PC-3 (cell line): ENCODE data around the gene OR51M1.

Source experiments
- EZH2 ChIP-seq: fragments of 300-600 bp; sonication (generic); IDR thresholded peaks from one replicate; pipeline ENCODE4 v1.6.1; 2017; ENCODE audit warnings: antibody characterized with exemption, mild to moderate bottlenecking, low read length; ENCODE audit not compliant: unreplicated experiment
- TF ChIP-seq, protein P1 (sequence below): fragments of 300-600 bp; sonication (generic); conservative IDR thresholded peaks from 2 replicates; pipeline ENCODE4 v1.5.1; 2017; ENCODE audit warnings: antibody characterized with exemption, low read depth, mild to moderate bottlenecking, low read length

DNA sequence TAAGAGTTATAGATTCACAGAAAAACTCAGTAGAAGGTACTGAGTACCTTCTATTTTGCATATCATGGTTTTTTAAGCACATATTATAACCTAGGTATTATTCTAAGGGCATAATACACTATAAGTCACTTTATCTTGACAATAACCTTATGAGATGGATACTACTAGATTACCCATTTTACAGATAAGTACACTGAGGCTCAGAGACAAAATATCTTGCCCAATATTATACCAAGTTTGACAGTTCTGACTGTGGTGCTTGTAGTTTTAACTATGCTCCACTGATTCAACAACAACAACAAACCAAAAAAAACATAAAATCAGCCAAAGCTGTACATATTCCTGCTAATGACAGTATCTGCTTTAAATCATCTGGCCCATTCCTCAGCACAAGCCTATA, 10.5 kb downstream of the OR51M1 start:
- TF ChIP-seq, protein P1, sequence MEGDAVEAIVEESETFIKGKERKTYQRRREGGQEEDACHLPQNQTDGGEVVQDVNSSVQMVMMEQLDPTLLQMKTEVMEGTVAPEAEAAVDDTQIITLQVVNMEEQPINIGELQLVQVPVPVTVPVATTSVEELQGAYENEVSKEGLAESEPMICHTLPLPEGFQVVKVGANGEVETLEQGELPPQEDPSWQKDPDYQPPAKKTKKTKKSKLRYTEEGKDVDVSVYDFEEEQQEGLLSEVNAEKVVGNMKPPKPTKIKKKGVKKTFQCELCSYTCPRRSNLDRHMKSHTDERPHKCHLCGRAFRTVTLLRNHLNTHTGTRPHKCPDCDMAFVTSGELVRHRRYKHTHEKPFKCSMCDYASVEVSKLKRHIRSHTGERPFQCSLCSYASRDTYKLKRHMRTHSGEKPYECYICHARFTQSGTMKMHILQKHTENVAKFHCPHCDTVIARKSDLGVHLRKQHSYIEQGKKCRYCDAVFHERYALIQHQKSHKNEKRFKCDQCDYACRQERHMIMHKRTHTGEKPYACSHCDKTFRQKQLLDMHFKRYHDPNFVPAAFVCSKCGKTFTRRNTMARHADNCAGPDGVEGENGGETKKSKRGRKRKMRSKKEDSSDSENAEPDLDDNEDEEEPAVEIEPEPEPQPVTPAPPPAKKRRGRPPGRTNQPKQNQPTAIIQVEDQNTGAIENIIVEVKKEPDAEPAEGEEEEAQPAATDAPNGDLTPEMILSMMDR: no peak
- no peak for TF ChIP-seq EZH2
